Lower leg skin (tissue), 4 donors: ENCODE data around the gene HYAL2. TPM values are rescaled to one million over a fixed set of nuclear protein-coding genes. Genes with fewer than 3 reads are reported as not detected.

Experiments
- DNase-seq, 2 donors: peaks; one replicate each; pipeline ENCODE4 v3.0.0-alpha.2; 2019; ENCODE audit warnings: low spot score in 2 of 2
- H3K4me3 ChIP-seq: fragments of 200-600 bp; sonication (generic); 2 replicates; pipeline ENCODE4 v1.5.1; 2017; ENCODE audit warnings: mild to moderate bottlenecking, low read depth; ENCODE audit not compliant: poor library complexity, severe bottlenecking
- POLR2A ChIP-seq, 2 donors: fragments of 450-650 bp; IDR thresholded peaks; one replicate each; pipeline ENCODE4 v1.6.1; 2016 to 2017; ENCODE audit warnings: antibody characterized with exemption in 2 of 2, mild to moderate bottlenecking in 1 of 2, moderate library complexity in 1 of 2
- WGBS, 2 donors: methylation state at CpG; one replicate each; pipeline ENCODE4 v1.1.5; 2018; 5-methylcytosine and 5-hydroxymethylcytosine counted together
- intact Hi-C: fragments of 100-400 bp; cut with DNase I; formaldehyde crosslinking; loops from one replicate; pipeline ENCODE4 v1.15.0; 2023; ENCODE audit warnings: low total_unique reads
- total RNA-seq, 4 donors: library from RNA; depleted of rRNA; stranded (reverse); fragments of >200 nt; gene quantifications; one replicate each; pipeline ENCODE4 v1.1.0, GENCODE V29; 2016
- TF ChIP-seq, protein P1 (sequence below), 3 donors: fragments of 450-650 bp; IDR thresholded peaks; one replicate each; pipeline ENCODE4 v1.5.1; 2016; ENCODE audit warnings: antibody characterized with exemption in 3 of 3, mild to moderate bottlenecking in 3 of 3, moderate library complexity in 2 of 3

HYAL2 gene
- total RNA-seq, 4 donors from 2014 or later, result 44.1 to 95.7 (median 72.9) TPM

DNA sequence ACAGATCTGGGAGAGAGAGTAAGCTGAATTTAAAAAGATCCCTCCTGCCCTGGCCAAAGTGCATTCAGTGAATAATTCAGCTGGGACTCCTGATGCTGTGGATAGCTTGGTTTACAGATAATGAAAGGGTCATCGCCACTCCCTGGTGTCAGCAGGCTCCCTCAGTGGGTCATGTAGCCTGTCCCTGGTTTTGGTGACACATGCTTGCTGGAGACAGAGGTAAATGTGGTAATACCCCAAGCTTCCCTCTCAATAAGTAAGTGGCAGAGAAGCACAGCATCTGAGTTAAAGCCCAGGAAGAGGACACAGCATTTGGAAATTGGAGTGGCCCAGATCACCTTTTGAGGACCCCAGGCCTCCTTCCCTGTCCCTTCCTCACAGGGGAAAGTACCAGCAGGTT lies 34.9 kb upstream of the HYAL2 start:
- intact Hi-C loops, result no loop called here
- WGBS, 2 donors, result 71% methylated on average over 1 of the region's 1 CpG
- TF ChIP-seq, protein P1, sequence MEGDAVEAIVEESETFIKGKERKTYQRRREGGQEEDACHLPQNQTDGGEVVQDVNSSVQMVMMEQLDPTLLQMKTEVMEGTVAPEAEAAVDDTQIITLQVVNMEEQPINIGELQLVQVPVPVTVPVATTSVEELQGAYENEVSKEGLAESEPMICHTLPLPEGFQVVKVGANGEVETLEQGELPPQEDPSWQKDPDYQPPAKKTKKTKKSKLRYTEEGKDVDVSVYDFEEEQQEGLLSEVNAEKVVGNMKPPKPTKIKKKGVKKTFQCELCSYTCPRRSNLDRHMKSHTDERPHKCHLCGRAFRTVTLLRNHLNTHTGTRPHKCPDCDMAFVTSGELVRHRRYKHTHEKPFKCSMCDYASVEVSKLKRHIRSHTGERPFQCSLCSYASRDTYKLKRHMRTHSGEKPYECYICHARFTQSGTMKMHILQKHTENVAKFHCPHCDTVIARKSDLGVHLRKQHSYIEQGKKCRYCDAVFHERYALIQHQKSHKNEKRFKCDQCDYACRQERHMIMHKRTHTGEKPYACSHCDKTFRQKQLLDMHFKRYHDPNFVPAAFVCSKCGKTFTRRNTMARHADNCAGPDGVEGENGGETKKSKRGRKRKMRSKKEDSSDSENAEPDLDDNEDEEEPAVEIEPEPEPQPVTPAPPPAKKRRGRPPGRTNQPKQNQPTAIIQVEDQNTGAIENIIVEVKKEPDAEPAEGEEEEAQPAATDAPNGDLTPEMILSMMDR (IDR thresholded peaks at IDR 0.05), result no peak
- no peak for TF ChIP-seq POLR2A (IDR thresholded peaks at IDR 0.05)

DNA sequence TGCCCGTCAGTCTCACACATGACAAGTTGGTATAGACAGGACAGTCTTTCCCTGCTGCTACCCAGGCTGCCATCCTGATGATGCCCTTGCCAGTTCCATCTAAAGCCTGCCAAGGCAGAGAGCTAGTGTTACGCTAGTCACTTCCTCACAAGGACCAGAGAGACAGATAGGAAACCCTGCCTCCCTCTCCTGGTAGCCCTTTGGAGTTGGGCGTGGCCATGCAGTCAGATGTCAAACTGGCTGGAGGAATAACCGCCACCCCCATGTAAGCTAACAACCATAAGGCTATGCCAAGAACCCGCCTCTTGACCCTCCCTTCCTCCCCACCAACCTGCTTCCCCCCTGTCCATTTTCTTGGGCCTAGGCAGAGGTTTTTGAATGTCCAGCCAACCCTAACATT lies 34.0 kb upstream of the HYAL2 start:
- no peak for TF ChIP-seq POLR2A (IDR thresholded peaks at IDR 0.05)
- TF ChIP-seq, protein P1 (IDR thresholded peaks at IDR 0.05), result no peak
- WGBS, 2 donors, result 36 to 39% methylated on average over 5 of the region's 5 CpGs
- no peak overlapping the region for H3K4me3 ChIP-seq
- no peak for DNase-seq
- intact Hi-C loops, result no loop called here

More for the DNA sequence above, 34.9 kb upstream of the HYAL2 start:
- DNase-seq, result no peak
- no peak overlapping the region for H3K4me3 ChIP-seq

DNA sequence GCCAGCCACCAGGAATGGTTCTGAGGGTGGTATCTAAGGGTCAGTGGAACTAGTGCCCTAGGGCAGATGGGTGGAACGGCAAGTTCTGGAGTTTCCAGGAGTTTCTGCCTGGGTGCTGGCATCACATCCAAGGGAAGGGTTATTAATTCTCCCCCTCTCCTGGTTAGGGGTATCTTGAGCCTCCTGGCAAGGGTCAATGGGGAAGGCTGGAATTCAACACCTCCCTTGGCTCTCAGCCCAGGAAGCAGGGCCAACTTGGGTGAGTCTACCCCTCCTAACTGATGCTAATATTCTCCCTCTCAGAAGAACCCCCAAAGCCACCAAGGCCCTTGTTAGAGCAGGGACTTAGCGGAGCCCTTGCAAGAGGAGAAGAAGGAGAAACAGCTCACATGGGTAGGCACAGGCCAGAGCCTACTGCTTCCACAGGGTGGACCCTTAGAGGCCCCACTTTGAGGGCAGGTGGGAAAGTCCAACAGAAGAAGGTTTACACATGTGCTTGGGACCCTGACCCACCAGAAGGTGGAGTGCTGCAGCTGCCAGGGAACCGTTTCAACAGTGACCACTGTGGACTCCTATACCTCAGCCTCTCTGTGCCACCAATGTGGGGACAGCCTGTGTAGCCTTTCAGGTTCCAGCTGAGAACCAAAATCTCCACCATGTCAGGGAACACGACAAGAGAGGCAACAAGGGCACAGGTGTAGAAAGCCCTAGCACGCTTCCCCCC lies 33.4 kb upstream of the HYAL2 start:
- WGBS, 2 donors, result 53 to 57% methylated on average over 5 of the region's 5 CpGs
- intact Hi-C loops, result no loop called here
- DNase-seq, result no peak

DNA sequence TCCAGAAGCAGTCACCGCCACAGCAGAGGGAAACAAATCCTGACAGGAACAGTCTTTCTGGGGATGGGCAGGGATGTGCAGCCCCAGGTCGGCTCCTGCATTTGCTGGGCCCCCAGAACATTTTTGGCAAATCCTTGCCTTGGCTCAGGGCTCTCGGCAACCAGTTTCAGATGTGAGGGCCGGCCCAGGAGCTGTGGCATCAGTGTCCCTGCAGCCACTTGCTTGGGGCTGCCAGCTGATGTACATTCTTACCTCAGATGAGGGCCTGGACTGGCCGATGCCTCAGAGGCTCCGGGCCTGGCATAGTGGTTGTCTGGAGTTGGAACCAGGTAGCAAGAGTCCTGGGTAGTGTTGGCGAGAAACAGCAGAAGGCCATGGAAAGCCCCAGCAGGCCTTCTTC lies 32.3 kb upstream of the HYAL2 start:
- WGBS, 2 donors, result 74 to 81% methylated on average over 6 to 7 of the region's 7 CpGs
- TF ChIP-seq POLR2A (IDR thresholded peaks at IDR 0.05), result no peak
- TF ChIP-seq, protein P1 (IDR thresholded peaks at IDR 0.05), result no peak
- DNase-seq, result no peak
- no peak overlapping the region for H3K4me3 ChIP-seq
- intact Hi-C loops, result no loop called here

More for the DNA sequence above, 33.4 kb upstream of the HYAL2 start:
- TF ChIP-seq, protein P1 (IDR thresholded peaks at IDR 0.05), result no peak
- TF ChIP-seq POLR2A (IDR thresholded peaks at IDR 0.05), result no peak
- H3K4me3 ChIP-seq, result no peak overlapping the region

DNA sequence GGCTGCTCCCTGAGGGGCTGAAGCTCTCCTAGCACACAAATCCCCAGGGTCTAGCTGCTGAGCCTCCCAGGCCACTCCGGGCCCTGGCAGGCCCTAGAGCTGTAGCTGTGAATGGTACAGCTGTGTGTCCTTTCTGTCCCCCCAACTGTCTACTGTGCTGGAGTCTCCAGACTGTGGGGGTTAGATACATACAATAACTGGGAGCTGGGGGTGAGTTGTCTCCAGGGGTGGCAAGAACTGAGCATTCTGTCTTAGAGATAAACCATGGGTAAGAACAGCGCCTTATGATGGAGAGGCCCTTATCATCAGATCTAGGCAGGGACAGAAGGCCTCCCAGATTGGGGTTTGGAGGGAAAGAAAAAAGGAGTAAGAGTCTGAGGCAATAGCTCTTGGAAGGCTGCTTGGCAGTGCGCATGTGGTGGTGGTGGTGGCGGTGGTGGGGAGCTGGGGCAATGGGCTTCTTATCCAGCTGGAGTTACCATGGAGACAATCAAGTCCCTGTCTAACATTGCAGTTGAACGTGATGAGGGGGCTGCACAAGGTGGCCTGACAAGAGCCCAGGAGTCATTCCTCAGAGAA lies 31.7 kb upstream of the HYAL2 start:
- WGBS, 2 donors, result 73 to 74% methylated on average over 5 of the region's 5 CpGs
- H3K4me3 ChIP-seq, result no peak overlapping the region
- no peak for DNase-seq
- intact Hi-C loops, result no loop called here
- TF ChIP-seq POLR2A (IDR thresholded peaks at IDR 0.05), result no peak
- TF ChIP-seq, protein P1 (IDR thresholded peaks at IDR 0.05), result no peak
